NK-92 treated with Interleukin-12 subunit alpha and Interleukin-12 subunit beta, amount 100 ng/mL, for 24 hours (cell line): ENCODE data around the gene NBPF10.
"Not testable (repeated sequence)": the region's sequence is repeated elsewhere in the genome, so short reads cannot be mapped to it uniquely, and the experiment has no call there.

Source experiments
- DNase-seq: peaks from one replicate; lab custom pipeline; 2025; lab: John Stamatoyannopoulos, UW

NBPF10 gene

DNA sequence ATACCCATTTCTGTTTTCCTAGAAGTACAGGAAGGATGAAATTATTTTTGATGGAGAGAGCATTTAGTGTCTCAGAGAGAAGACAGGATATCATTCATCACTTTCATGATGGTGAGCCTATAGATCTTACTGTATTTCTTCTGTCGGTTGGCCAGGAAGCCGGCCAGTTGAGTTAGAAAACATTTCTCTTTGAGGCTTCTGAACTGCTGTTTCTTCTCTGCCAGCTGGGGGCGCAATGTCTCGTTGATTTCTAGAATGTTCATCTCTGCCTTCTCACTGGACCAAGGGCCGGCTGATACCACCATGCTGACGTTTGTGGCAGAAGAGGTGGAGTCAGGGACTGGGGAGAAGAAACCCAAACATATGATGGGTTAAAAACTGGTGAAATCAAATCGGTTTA is at the start of gene NBPF10:
TSS of gene NBPF10 (minus strand) at position 340 of the 400 bp plus-strand sequence. CDS start at position 305, 35 bp downstream.
- not testable (repeated sequence) for DNase-seq

- DNase-seq: not testable (repeated sequence)
Measured at GRCh38 chr1:146174531-146174930, 29.9 kb upstream of the NBPF10 start.

DNA sequence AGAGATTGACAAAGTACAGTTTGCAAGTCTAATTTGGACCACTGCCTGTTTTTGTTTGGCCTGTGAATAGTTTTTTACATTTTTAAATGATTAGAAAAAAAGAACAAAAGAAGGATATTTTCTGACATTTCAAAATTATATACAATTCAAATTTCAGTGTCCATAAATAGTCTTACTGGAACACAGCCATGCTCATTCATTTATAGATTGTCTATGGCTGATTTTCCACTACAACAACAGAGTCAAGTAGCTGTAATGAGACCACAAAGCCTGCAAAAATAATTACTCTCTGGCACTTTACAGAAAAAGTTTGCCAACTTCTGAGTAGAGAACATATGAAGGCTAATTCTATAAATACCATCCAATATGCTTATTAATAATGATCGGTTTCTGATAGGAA is 23.1 kb upstream of the NBPF10 start:
- DNase-seq: not testable (repeated sequence)

- DNase-seq: not testable (repeated sequence)
Measured at GRCh38 chr1:146167273-146167672, 22.7 kb upstream of the NBPF10 start.
